ENCODE results near the gene SUPT6H.
"Not testable (repeated sequence)": the region's sequence is repeated elsewhere in the genome, so short reads cannot be mapped to it uniquely, and the experiment has no call there.

DNA sequence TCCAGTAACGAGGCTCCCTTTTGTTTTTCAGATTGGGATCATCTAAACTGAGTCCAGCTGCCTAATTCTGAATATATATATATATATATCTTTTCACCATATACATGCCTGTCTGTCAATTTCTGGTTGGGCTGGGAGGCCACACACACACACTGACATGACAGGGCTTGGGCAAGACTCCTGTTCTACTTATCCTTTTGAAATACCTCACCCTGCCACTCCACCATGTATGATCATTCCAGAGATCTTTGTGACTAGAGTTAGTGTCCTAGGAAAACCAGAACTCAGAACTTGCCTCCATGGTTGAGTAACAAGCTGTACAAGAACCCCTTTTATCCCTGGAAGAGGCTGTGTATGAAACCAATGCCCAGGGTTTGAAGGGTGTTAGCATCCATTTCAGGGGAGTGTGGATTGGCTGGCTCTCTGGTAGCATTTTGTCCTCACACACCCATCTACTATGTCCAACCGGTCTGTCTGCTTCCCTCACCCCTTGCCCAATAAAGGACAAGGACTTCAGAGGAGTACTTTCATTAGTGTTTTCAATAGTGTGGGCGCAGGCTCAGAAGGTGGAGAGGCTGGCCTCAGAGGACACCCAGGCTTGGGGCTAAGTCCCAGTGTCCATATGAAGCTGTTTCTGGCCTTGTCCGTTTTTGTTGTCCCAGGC lies 62.0 kb downstream of the SUPT6H start:
- TF ChIP-seq, protein P1, sequence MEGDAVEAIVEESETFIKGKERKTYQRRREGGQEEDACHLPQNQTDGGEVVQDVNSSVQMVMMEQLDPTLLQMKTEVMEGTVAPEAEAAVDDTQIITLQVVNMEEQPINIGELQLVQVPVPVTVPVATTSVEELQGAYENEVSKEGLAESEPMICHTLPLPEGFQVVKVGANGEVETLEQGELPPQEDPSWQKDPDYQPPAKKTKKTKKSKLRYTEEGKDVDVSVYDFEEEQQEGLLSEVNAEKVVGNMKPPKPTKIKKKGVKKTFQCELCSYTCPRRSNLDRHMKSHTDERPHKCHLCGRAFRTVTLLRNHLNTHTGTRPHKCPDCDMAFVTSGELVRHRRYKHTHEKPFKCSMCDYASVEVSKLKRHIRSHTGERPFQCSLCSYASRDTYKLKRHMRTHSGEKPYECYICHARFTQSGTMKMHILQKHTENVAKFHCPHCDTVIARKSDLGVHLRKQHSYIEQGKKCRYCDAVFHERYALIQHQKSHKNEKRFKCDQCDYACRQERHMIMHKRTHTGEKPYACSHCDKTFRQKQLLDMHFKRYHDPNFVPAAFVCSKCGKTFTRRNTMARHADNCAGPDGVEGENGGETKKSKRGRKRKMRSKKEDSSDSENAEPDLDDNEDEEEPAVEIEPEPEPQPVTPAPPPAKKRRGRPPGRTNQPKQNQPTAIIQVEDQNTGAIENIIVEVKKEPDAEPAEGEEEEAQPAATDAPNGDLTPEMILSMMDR (IDR thresholded peaks at IDR 0.05 in 4 of 5, conservative IDR thresholded peaks at IDR 0.05 in 1 of 5) = not testable (repeated sequence)
- TF ChIP-seq POLR2A (IDR thresholded peaks at IDR 0.05) = not testable (repeated sequence)

Data from gastrocnemius medialis (tissue), 4 donors.